Measurements from ENCODE around the gene TXNDC11.

GRCh38 chr16:11669380-11670146 lies 73.1 kb downstream of the TXNDC11 start:
- TF ChIP-seq EZH2phosphoT487 (IDR thresholded peaks at IDR 0.05; ENCODE audit: unreplicated experiment) (no peak), CTCF (conservative IDR thresholded peaks at IDR 0.05; ENCODE audit: low read depth in 2 of 2) (no peak), EZH2 (IDR thresholded peaks at IDR 0.05; ENCODE audit: low read depth, unreplicated experiment) (no peak), POLR2AphosphoS5 (IDR thresholded peaks at IDR 0.05; ENCODE audit: low read depth) (no peak), CREB1 (CRISPR knock-in tag; IDR thresholded peaks at IDR 0.05; ENCODE audit: low read depth) (no peak), NANOG (IDR thresholded peaks at IDR 0.05; ENCODE audit: borderline replicate concordance) (no peak), JUNB (IDR thresholded peaks at IDR 0.05; ENCODE audit: unreplicated experiment) (no peak)
- TF ChIP-seq, protein P1, sequence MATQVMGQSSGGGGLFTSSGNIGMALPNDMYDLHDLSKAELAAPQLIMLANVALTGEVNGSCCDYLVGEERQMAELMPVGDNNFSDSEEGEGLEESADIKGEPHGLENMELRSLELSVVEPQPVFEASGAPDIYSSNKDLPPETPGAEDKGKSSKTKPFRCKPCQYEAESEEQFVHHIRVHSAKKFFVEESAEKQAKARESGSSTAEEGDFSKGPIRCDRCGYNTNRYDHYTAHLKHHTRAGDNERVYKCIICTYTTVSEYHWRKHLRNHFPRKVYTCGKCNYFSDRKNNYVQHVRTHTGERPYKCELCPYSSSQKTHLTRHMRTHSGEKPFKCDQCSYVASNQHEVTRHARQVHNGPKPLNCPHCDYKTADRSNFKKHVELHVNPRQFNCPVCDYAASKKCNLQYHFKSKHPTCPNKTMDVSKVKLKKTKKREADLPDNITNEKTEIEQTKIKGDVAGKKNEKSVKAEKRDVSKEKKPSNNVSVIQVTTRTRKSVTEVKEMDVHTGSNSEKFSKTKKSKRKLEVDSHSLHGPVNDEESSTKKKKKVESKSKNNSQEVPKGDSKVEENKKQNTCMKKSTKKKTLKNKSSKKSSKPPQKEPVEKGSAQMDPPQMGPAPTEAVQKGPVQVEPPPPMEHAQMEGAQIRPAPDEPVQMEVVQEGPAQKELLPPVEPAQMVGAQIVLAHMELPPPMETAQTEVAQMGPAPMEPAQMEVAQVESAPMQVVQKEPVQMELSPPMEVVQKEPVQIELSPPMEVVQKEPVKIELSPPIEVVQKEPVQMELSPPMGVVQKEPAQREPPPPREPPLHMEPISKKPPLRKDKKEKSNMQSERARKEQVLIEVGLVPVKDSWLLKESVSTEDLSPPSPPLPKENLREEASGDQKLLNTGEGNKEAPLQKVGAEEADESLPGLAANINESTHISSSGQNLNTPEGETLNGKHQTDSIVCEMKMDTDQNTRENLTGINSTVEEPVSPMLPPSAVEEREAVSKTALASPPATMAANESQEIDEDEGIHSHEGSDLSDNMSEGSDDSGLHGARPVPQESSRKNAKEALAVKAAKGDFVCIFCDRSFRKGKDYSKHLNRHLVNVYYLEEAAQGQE (IDR thresholded peaks at IDR 0.05; ENCODE audit: unreplicated experiment): no peak
- TF ChIP-seq, protein P2, sequence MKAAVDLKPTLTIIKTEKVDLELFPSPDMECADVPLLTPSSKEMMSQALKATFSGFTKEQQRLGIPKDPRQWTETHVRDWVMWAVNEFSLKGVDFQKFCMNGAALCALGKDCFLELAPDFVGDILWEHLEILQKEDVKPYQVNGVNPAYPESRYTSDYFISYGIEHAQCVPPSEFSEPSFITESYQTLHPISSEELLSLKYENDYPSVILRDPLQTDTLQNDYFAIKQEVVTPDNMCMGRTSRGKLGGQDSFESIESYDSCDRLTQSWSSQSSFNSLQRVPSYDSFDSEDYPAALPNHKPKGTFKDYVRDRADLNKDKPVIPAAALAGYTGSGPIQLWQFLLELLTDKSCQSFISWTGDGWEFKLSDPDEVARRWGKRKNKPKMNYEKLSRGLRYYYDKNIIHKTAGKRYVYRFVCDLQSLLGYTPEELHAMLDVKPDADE (IDR thresholded peaks at IDR 0.05): no peak
